ENCODE data around the gene COL4A2.

COL4A2 gene

DNA sequence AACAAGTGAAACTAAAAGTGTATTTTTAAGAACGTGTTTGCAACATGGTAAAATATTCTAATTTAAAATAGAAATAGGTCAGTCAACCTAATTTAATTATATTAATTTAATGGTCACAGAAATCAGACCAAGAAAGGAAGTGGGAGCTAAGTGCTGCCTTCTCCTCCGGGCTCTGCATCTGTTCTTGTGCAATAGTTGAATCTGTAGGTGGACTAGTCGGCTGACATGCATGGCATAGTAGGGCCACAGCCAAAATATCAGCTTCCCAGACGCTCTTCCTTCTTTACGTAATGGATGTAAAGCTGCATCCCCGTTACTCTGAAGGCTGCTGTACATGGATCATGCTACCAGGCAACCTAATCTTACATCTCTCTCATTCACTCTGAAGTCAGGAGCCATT lies 47.4 kb upstream of the COL4A2 start:
- no peaks in the 10 kb centered on the region for H3K4me1 ChIP-seq (ENCODE audit: insufficient read depth, low read length, poor library complexity, severe bottlenecking)
- no peaks in the 10 kb centered on the region for H3K9me2 ChIP-seq (replicated peaks; ENCODE audit: low read depth, low read length)
- H3K36me3 ChIP-seq (ENCODE audit: insufficient read depth, low read length), result no peaks in the 10 kb centered on the region
- TF ChIP-seq CTCF (conservative IDR thresholded peaks at IDR 0.05; ENCODE audit: low read length) (no peak), EZH2phosphoT487 (IDR thresholded peaks at IDR 0.05; ENCODE audit: borderline replicate concordance) (no peak)
- no peak overlapping the region for H2AFZ ChIP-seq (ENCODE audit: low read length)
- H3K9me3 ChIP-seq (ENCODE audit: insufficient read depth, low read depth, low read length), result no peaks in the 10 kb centered on the region
- H3F3A ChIP-seq (ENCODE audit: low read depth), result no peaks in the 10 kb centered on the region
- no peak overlapping the region for H3K4me3 ChIP-seq (ENCODE audit: low read length, poor library complexity, severe bottlenecking)
- H3K4me2 ChIP-seq (ENCODE audit: low read depth, low read length, poor library complexity, severe bottlenecking), result no peak overlapping the region
- no peaks in the 10 kb centered on the region for H3K27me3 ChIP-seq (ENCODE audit: insufficient read depth, low read length, poor library complexity, severe bottlenecking)
- H3K9ac ChIP-seq (ENCODE audit: low read depth, low read length, poor library complexity, severe bottlenecking), result no peak overlapping the region
- H3K79me2 ChIP-seq (ENCODE audit: insufficient read depth, low read length), result no peaks in the 10 kb centered on the region
- no peaks in the 10 kb centered on the region for H4K20me1 ChIP-seq (ENCODE audit: insufficient read depth, low read length, poor library complexity, severe bottlenecking)

GRCh38 chr13:110261166-110262081 lies 45.7 kb upstream of the COL4A2 start:
- Histone ChIP-seq H4K20me1 (ENCODE audit: insufficient read depth, low read length, poor library complexity, severe bottlenecking) (no peaks in the 10 kb centered on the region), H3K4me1 (ENCODE audit: insufficient read depth, low read length, poor library complexity, severe bottlenecking) (no peaks in the 10 kb centered on the region), H3K4me3 (ENCODE audit: low read length, poor library complexity, severe bottlenecking) (no peak overlapping the region), H3K9me3 (ENCODE audit: insufficient read depth, low read depth, low read length) (no peaks in the 10 kb centered on the region), H3K36me3 (ENCODE audit: insufficient read depth, low read length) (no peaks in the 10 kb centered on the region), H3K9ac (ENCODE audit: low read depth, low read length, poor library complexity, severe bottlenecking) (no peak overlapping the region), H3K9me2 (replicated peaks; ENCODE audit: low read depth, low read length) (no peaks in the 10 kb centered on the region), H3F3A (ENCODE audit: low read depth) (no peaks in the 10 kb centered on the region), H3K4me2 (ENCODE audit: low read depth, low read length, poor library complexity, severe bottlenecking) (no peak overlapping the region), H3K79me2 (ENCODE audit: insufficient read depth, low read length) (no peaks in the 10 kb centered on the region), H2AFZ (ENCODE audit: low read length) (no peak overlapping the region), H3K27me3 (ENCODE audit: insufficient read depth, low read length, poor library complexity, severe bottlenecking) (no peaks in the 10 kb centered on the region)
- TF ChIP-seq EZH2phosphoT487 (IDR thresholded peaks at IDR 0.05; ENCODE audit: borderline replicate concordance) (no peak), CTCF (conservative IDR thresholded peaks at IDR 0.05; ENCODE audit: low read length) (no peak)

DNA sequence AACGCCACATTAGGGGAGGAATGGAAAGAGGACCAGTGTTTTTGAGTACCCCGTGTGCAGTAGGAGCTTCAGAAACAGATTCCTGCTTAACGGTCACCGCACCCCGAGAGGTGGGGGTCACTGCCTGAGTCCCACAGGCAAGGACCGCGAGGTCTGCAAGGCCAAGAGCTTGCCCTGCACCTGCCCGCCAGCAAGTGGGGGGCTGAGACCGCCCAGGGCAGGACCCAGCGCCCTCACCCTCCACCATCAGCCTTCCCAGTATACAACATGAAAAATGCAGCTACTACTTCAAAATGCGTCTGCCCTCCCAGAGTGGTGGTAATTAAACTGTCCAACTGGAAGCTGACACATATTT lies 45.0 kb upstream of the COL4A2 start:
- no peaks in the 10 kb centered on the region for H3K36me3 ChIP-seq (ENCODE audit: insufficient read depth, low read length)
- H3K9ac ChIP-seq (ENCODE audit: low read depth, low read length, poor library complexity, severe bottlenecking), result no peak overlapping the region
- no peak overlapping the region for H2AFZ ChIP-seq (ENCODE audit: low read length)
- H3K4me1 ChIP-seq (ENCODE audit: insufficient read depth, low read length, poor library complexity, severe bottlenecking), result no peaks in the 10 kb centered on the region
- H3K27me3 ChIP-seq (ENCODE audit: insufficient read depth, low read length, poor library complexity, severe bottlenecking), result no peaks in the 10 kb centered on the region
- H3K4me3 ChIP-seq (ENCODE audit: low read length, poor library complexity, severe bottlenecking), result no peak overlapping the region
- H4K20me1 ChIP-seq (ENCODE audit: insufficient read depth, low read length, poor library complexity, severe bottlenecking), result no peaks in the 10 kb centered on the region
- H3K4me2 ChIP-seq (ENCODE audit: low read depth, low read length, poor library complexity, severe bottlenecking), result no peak overlapping the region
- TF ChIP-seq EZH2phosphoT487 (IDR thresholded peaks at IDR 0.05; ENCODE audit: borderline replicate concordance) (no peak), CTCF (conservative IDR thresholded peaks at IDR 0.05; ENCODE audit: low read length) (no peak)
- no peaks in the 10 kb centered on the region for H3K9me2 ChIP-seq (replicated peaks; ENCODE audit: low read depth, low read length)
- no peaks in the 10 kb centered on the region for H3F3A ChIP-seq (ENCODE audit: low read depth)
- no peaks in the 10 kb centered on the region for H3K9me3 ChIP-seq (ENCODE audit: insufficient read depth, low read depth, low read length)
- no peaks in the 10 kb centered on the region for H3K79me2 ChIP-seq (ENCODE audit: insufficient read depth, low read length)
